Breast epithelium (tissue), 4 donors: ENCODE measurements around the gene CTNNBIP1. TPM values are rescaled to one million over a fixed set of nuclear protein-coding genes. Genes with fewer than 3 reads are reported as not detected.

Experiments used
- DNase-seq, 2 donors: peaks; one replicate each; pipeline ENCODE4 v3.0.0-alpha.2; 2019; ENCODE audit warnings: low spot score in 2 of 2
- H3K27ac ChIP-seq, 2 donors: fragments of 200-600 bp; sonication (generic) in 1 of 2; one replicate each; pipeline ENCODE4 v1.5.1; 2016 to 2019; ENCODE audit warnings: mild to moderate bottlenecking in 1 of 2
- H3K27me3 ChIP-seq, 2 donors: fragments of 200-600 bp; sonication (generic) in 1 of 2; one replicate each; pipeline versions ENCODE4 v1.5.1 to v1.6.0; 2017 to 2019; ENCODE audit warnings: control low read depth in 1 of 2, mild to moderate bottlenecking in 1 of 2
- H3K36me3 ChIP-seq: fragments of 200-600 bp; one replicate; pipeline ENCODE4 v1.5.1; 2019
- H3K4me1 ChIP-seq, 2 donors: fragments of 200-600 bp; sonication (generic); one replicate each; pipeline ENCODE4 v1.5.1; 2016 to 2019; ENCODE audit warnings: control low read depth in 1 of 2
- H3K4me3 ChIP-seq, 3 donors: fragments of 200-600 bp; sonication (generic); 1 replicate in 2 of 3; 2 replicates in 1 of 3; pipeline ENCODE4 v1.5.1; 2016 to 2019; ENCODE audit warnings: mild to moderate bottlenecking in 3 of 3, moderate library complexity in 2 of 3
- H3K9me3 ChIP-seq, 2 donors: fragments of 200-600 bp; sonication (generic) in 1 of 2; one replicate each; pipeline ENCODE4 v1.5.1; 2016 to 2019; ENCODE audit warnings: control low read depth in 1 of 2
- POLR2A ChIP-seq: fragments of 450-650 bp; IDR thresholded peaks from one replicate; pipeline ENCODE4 v1.6.1; 2016; ENCODE audit warnings: antibody characterized with exemption, mild to moderate bottlenecking, moderate library complexity
- POLR2AphosphoS5 ChIP-seq, 3 donors: sonication (generic); formaldehyde crosslinking; IDR thresholded peaks; one replicate each; pipeline ENCODE4 v1.6.1; 2017; ENCODE audit warnings: antibody characterized with exemption in 3 of 3
- intact Hi-C: fragments of 100-400 bp; cut with DNase I; formaldehyde crosslinking; loops from one replicate; pipeline ENCODE4 v1.15.1; 2023; ENCODE audit warnings: low total_unique reads
- total RNA-seq, 3 donors: library from RNA; depleted of rRNA; stranded (reverse); fragments of >200 nt; gene quantifications; one replicate each; pipeline ENCODE4 v1.1.0, GENCODE V29; 2016
- TF ChIP-seq, protein P1 (sequence below), 3 donors: fragments of 450-650 bp; IDR thresholded peaks; one replicate each; pipeline ENCODE4 v1.5.1; 2016 to 2017; ENCODE audit warnings: antibody characterized with exemption in 3 of 3, mild to moderate bottlenecking in 3 of 3, moderate library complexity in 3 of 3

The CTNNBIP1 gene
- total RNA-seq, 3 donors from 2014 or later, result 25.9 to 37.9 (median 29.5) TPM

DNA sequence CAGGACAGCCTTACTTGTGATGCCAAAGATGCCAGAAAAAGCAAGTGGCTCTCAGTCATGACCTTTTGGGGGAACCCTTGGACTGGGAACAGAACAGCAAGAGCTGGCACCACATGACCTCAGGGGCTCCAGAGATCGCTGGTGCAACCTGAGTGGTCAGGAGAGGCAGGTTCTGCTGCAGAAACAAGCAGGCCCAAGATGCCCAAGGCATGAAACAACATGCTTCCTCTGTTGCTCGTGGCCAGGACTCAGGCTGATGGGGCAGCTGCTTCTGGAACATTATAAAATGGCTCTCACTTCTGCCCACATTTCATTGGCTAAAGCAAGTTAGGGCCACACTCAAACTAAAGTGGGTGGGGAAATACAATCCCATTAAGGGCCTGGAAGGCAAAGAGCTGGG is 68.6 kb downstream of the CTNNBIP1 start:
- TF ChIP-seq, protein P1, sequence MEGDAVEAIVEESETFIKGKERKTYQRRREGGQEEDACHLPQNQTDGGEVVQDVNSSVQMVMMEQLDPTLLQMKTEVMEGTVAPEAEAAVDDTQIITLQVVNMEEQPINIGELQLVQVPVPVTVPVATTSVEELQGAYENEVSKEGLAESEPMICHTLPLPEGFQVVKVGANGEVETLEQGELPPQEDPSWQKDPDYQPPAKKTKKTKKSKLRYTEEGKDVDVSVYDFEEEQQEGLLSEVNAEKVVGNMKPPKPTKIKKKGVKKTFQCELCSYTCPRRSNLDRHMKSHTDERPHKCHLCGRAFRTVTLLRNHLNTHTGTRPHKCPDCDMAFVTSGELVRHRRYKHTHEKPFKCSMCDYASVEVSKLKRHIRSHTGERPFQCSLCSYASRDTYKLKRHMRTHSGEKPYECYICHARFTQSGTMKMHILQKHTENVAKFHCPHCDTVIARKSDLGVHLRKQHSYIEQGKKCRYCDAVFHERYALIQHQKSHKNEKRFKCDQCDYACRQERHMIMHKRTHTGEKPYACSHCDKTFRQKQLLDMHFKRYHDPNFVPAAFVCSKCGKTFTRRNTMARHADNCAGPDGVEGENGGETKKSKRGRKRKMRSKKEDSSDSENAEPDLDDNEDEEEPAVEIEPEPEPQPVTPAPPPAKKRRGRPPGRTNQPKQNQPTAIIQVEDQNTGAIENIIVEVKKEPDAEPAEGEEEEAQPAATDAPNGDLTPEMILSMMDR (IDR thresholded peaks at IDR 0.05), result no peak
- TF ChIP-seq POLR2AphosphoS5 (IDR thresholded peaks at IDR 0.05), result no peak
- no peak for TF ChIP-seq POLR2A
- no peaks in the 10 kb centered on the region for H3K36me3 ChIP-seq
- DNase-seq, result no peak
- no peaks in the 10 kb centered on the region for H3K27me3 ChIP-seq
- no peak overlapping the region for H3K4me3 ChIP-seq
- intact Hi-C loops, result no loop called here
- no peaks in the 10 kb centered on the region for H3K9me3 ChIP-seq
- peaks cover 10 to 20% of the 10 kb centered on the region in 2 donors for H3K4me1 ChIP-seq
- peak overlapping the region; percentile 58 to 90 for H3K27ac ChIP-seq

DNA sequence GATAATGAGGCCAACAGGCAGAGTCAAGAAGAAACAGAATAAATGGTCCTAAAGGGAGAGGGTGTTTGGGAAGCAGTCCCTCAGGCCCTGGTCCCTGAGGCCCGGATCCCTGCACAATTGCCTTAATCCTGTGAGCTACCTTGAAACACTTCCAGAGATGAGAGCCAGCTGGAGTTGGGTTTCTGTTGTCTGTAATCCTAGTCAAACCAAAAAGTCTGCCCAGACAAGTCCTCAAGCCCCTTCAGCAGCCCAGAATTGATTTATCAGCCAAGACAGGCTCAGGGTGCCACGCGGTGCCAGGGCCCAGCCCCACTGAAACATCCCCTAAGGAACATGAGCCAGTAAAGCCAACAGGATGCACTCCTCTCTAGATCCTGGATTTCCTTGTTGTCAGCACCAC is 69.9 kb downstream of the CTNNBIP1 start:
- H3K36me3 ChIP-seq, result no peaks in the 10 kb centered on the region
- H3K9me3 ChIP-seq, result no peaks in the 10 kb centered on the region
- DNase-seq, result no peak
- peaks cover 14 to 32% of the 10 kb centered on the region in 2 donors for H3K4me1 ChIP-seq
- peak overlapping the region; percentile 58 to 67 for H3K27ac ChIP-seq
- H3K4me3 ChIP-seq, result no peak overlapping the region
- TF ChIP-seq POLR2A, result no peak
- no peak for TF ChIP-seq POLR2AphosphoS5 (IDR thresholded peaks at IDR 0.05)
- TF ChIP-seq, protein P1 (IDR thresholded peaks at IDR 0.05), result no peak
- intact Hi-C loops, result no loop called here
- no peaks in the 10 kb centered on the region for H3K27me3 ChIP-seq

DNA sequence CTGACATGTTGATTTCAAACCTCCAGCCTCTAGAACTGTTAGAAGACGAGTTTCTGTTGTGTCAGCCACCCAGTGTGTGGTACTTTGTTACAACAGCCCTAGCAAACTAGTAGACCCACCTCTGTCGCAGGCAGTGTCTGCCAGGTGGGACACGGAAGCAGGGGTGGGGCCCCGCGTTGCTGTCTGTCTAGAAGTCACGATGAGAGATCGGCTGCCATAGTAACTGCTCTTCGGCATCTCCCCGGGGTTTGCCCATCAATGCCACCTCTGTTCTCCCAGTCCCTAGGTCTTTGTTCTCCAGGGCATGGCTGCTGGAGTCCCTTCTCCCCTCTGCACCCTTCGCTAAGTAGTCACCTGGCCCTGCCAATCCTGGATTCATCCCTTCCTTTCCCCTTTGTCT is 71.1 kb downstream of the CTNNBIP1 start:
- intact Hi-C loops, result no loop called here
- no peak for DNase-seq

DNA sequence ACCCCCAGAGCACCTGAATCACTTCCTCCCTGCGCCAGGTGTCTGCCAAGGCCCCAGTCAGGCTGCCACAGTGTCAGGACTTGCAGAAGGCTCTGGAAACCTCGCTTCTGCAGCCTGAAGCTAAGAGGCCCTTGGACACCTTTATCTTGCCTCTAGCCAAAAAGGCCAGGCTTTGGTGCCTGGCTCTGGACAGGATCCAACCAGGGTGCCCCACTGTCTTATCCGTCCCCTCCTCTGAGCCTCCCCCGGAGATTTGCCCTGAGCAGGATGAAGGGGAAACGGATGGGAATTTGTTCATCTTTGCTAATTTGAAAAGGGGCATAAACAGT is 73.5 kb downstream of the CTNNBIP1 start:
- DNase-seq, result no peak
- Histone ChIP-seq H3K27ac (peak overlapping the region; percentile 77 to 84), H3K9me3 (no peaks in the 10 kb centered on the region), H3K27me3 (no peaks in the 10 kb centered on the region), H3K36me3 (no peaks in the 10 kb centered on the region), H3K4me1 (peaks cover 4 to 13% of the 10 kb centered on the region in 2 donors), H3K4me3 (no peak overlapping the region)
- intact Hi-C loops, result no loop called here
- TF ChIP-seq POLR2AphosphoS5 (IDR thresholded peaks at IDR 0.05) (no peak), POLR2A (no peak)
- TF ChIP-seq, protein P1 (IDR thresholded peaks at IDR 0.05), result no peak

More for the DNA sequence above, 71.1 kb downstream of the CTNNBIP1 start:
- no peaks in the 10 kb centered on the region for H3K36me3 ChIP-seq
- peaks cover 9 to 26% of the 10 kb centered on the region in 2 donors for H3K4me1 ChIP-seq
- TF ChIP-seq POLR2AphosphoS5 (IDR thresholded peaks at IDR 0.05) (no peak), POLR2A (no peak)
- TF ChIP-seq, protein P1 (IDR thresholded peaks at IDR 0.05), result no peak
- peak overlapping the region in 1 of 2 donors; percentile 25 for H3K27ac ChIP-seq
- no peak overlapping the region for H3K4me3 ChIP-seq
- H3K27me3 ChIP-seq, result no peaks in the 10 kb centered on the region
- H3K9me3 ChIP-seq, result no peaks in the 10 kb centered on the region

DNA sequence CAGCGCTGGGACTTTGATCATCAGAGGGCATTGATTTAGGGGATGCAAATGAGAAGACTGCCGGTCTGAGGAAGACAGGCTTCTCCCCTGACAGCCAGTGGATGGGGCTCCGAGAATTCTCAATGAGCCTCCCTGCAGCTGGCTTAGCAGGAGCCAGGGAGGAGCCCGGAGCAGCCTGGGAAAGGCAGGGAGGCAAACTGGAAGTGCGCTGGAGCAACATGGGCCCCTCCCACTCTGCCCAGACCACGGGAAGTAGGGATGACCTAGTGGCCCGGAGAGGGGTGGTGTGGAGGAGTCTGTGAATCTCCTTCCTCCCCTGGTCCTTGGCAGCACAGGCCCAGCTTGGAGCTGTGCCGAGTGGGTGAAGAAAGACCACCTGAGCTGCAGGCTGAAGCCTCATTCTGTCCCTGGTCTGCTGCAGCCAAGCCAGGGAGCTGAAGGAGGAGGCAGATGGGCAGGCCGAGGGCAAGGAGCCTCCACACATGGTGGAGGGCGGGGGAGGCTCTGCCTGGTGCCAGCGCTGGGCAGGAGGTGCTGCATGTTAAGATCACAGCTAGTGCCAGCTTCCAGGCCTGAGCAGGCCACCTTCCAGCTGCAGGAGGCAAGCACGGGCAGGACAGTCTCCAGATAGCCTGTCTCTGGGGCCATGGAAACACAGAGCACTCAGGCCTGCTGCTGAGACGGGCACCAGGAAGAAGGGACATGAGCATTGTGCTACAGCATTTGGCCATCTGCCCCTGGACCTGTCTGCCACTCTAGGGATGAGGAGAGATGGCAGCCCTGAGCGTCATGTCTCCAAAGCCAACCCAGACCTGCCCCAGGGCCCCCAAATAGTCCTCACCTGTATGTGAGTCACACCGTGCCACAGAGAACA is 74.1 kb downstream of the CTNNBIP1 start:
- H3K9me3 ChIP-seq, result no peaks in the 10 kb centered on the region
- H3K4me3 ChIP-seq, result peak overlapping the region in 2 of 3 donors; percentile 1 to 27
- DNase-seq, result peak in 1 of 2 donors; percentile 86
- no peaks in the 10 kb centered on the region for H3K27me3 ChIP-seq
- TF ChIP-seq, protein P1 (IDR thresholded peaks at IDR 0.05), result no peak
- TF ChIP-seq POLR2AphosphoS5 (IDR thresholded peaks at IDR 0.05) (no peak), POLR2A (no peak)
- H3K27ac ChIP-seq, result peak overlapping the region; percentile 77 to 84
- no peaks in the 10 kb centered on the region for H3K36me3 ChIP-seq
- intact Hi-C loops, result no loop called here
- H3K4me1 ChIP-seq, result peaks cover 4 to 13% of the 10 kb centered on the region in 2 donors
